Chondrocyte (in vitro differentiated cells): ENCODE measurements around the gene THRB. TPM values are rescaled to one million over a fixed set of nuclear protein-coding genes. Genes with fewer than 3 reads are reported as not detected.

Source experiments
- DNase-seq: peaks from one replicate; pipeline ENCODE4 v3.0.0; 2021; ENCODE audit warnings: mixed read lengths, low spot score
- H3K27ac Mint-ChIP-seq: one replicate; pipeline ENCODE4 v1.8.0; 2021; ENCODE audit warnings: mild to moderate bottlenecking, moderate library complexity, mixed read lengths; ENCODE audit not compliant: unreplicated experiment
- H3K27me3 Mint-ChIP-seq: 2 replicates; pipeline ENCODE4 v1.8.0; 2021; ENCODE audit warnings: low read depth, mixed read lengths
- H3K36me3 Mint-ChIP-seq: 2 replicates; pipeline ENCODE4 v1.8.0; 2021; ENCODE audit warnings: low read depth, mixed read lengths
- H3K4me1 Mint-ChIP-seq: 2 replicates; pipeline ENCODE4 v1.8.0; 2021; ENCODE audit warnings: low read depth, mild to moderate bottlenecking, mixed read lengths
- H3K4me3 Mint-ChIP-seq: one replicate; pipeline ENCODE4 v1.8.0; 2021; ENCODE audit warnings: mild to moderate bottlenecking, moderate library complexity, mixed read lengths; ENCODE audit not compliant: unreplicated experiment
- H3K9me3 Mint-ChIP-seq: 2 replicates; pipeline ENCODE4 v1.8.0; 2021; ENCODE audit warnings: low read depth, mixed read lengths
- CTCF ChIP-seq: fragments of 200-600 bp; sonication (generic); IDR thresholded peaks from 2 replicates; pipeline ENCODE4 v1.5.0; 2021; ENCODE audit warnings: antibody characterized with exemption, mild to moderate bottlenecking, moderate library complexity
- total RNA-seq: library from RNA; stranded (reverse); gene quantifications from 3 replicates; pipeline ENCODE4 v1.2.1, GENCODE V29; 2021

Gene THRB
- total RNA-seq, 1 donor from 2014 or later, result 3.8 TPM

GRCh38 chr3:24360957-24361356 is 133.7 kb downstream of the THRB start:
- Mint-ChIP-seq H3K27ac (no peak overlapping the region), H3K27me3 (no peaks in the 10 kb centered on the region), H3K4me3 (no peak overlapping the region), H3K36me3 (no peaks in the 10 kb centered on the region), H3K9me3 (no peaks in the 10 kb centered on the region), H3K4me1 (peaks cover 45% of the 10 kb centered on the region)
- TF ChIP-seq CTCF, result no peak
- no peak for DNase-seq

- Mint-ChIP-seq H3K27me3 (no peaks in the 10 kb centered on the region), H3K4me3 (no peak overlapping the region), H3K36me3 (no peaks in the 10 kb centered on the region), H3K9me3 (no peaks in the 10 kb centered on the region), H3K4me1 (peaks cover 42% of the 10 kb centered on the region), H3K27ac (no peak overlapping the region)
- TF ChIP-seq CTCF, result peak; percentile 56
- no peak for DNase-seq
These were observed 134.8 kb downstream of the THRB start for GRCh38 chr3:24359645-24360462.

DNA sequence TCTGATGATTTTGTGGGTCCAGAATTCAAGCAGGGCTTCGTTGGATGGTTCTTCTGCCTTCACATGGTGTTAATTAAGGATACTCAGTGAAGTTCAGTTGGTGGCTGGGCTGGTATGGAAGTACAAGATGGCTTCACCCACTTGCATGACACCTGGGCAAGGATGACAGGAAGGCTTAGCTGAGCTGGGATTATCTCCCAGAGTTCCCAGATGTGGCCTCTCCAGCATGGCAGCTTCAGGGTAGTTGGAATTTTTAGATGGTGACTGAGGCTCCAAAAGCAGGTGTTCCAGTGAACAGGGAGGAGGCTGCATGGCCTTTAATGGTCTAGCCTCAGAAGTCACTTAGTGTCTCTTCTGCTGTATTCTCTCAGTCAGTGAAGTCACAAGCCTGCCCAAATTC is 135.5 kb downstream of the THRB start:
- no peak overlapping the region for H3K27ac Mint-ChIP-seq
- peaks cover 2% of the 10 kb centered on the region for H3K36me3 Mint-ChIP-seq
- no peak overlapping the region for H3K4me3 Mint-ChIP-seq
- no peaks in the 10 kb centered on the region for H3K27me3 Mint-ChIP-seq
- no peak for DNase-seq
- peaks cover 37% of the 10 kb centered on the region for H3K4me1 Mint-ChIP-seq
- TF ChIP-seq CTCF, result no peak
- peaks cover 5% of the 10 kb centered on the region for H3K9me3 Mint-ChIP-seq

- no peak overlapping the region for H3K4me3 Mint-ChIP-seq
- H3K36me3 Mint-ChIP-seq, result peaks cover 2% of the 10 kb centered on the region
- no peak for TF ChIP-seq CTCF
- no peak overlapping the region for H3K27ac Mint-ChIP-seq
- DNase-seq, result no peak
- no peaks in the 10 kb centered on the region for H3K27me3 Mint-ChIP-seq
- H3K4me1 Mint-ChIP-seq, result peaks cover 31% of the 10 kb centered on the region
- H3K9me3 Mint-ChIP-seq, result peaks cover 5% of the 10 kb centered on the region
These were observed 137.0 kb downstream of the THRB start for GRCh38 chr3:24357635-24358034.

DNA sequence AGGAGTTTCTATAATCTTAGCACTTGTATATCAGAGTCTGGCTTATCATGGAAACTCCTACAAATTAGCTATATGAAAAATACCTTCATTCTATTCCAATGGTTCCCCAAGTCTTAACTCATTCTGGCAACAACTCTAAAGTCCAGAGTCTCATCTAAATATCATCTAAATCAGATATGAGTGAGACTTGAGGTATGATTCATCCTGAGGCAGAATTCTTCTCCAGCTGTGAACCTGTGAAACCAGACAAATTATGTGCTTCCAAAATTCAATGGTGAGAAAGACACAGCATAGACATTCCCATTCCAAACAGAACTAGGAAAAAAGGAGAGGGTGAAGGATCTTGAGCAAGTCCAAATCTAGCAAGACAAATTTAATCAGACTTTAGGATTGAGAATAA is 138.8 kb downstream of the THRB start:
- H3K36me3 Mint-ChIP-seq, result peaks cover 2% of the 10 kb centered on the region
- no peak for DNase-seq
- no peak overlapping the region for H3K4me3 Mint-ChIP-seq
- peaks cover 38% of the 10 kb centered on the region for H3K4me1 Mint-ChIP-seq
- H3K27me3 Mint-ChIP-seq, result no peaks in the 10 kb centered on the region
- H3K27ac Mint-ChIP-seq, result no peak overlapping the region
- peaks cover 5% of the 10 kb centered on the region for H3K9me3 Mint-ChIP-seq
- no peak for TF ChIP-seq CTCF
